Measurements from ENCODE around the gene DDAH1.

The DDAH1 gene

DNA sequence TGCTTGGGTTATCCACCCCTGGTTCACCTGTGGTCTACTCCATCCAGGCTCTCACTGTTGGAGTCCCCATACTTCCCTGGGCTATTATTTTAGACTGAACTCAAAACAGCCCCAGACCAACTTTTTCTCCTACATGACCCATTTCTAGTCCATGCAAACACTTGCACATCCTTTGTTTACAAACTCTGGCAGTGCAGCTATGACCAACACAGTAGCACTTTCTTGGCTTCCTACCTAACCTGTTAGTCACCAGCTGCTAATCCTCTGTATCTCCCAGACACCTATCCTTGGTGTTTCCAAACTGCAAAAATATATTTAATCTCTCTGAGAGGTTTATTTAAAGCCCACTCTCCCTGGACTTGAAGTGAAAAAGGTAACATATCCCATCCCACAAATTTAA, 90.8 kb downstream of the DDAH1 start:
- Histone ChIP-seq H3K27ac (no peak overlapping the region), H3K4me3 (no peak overlapping the region)
- DNase-seq (ENCODE audit: low spot score), result no peak
- TF ChIP-seq, protein P1, sequence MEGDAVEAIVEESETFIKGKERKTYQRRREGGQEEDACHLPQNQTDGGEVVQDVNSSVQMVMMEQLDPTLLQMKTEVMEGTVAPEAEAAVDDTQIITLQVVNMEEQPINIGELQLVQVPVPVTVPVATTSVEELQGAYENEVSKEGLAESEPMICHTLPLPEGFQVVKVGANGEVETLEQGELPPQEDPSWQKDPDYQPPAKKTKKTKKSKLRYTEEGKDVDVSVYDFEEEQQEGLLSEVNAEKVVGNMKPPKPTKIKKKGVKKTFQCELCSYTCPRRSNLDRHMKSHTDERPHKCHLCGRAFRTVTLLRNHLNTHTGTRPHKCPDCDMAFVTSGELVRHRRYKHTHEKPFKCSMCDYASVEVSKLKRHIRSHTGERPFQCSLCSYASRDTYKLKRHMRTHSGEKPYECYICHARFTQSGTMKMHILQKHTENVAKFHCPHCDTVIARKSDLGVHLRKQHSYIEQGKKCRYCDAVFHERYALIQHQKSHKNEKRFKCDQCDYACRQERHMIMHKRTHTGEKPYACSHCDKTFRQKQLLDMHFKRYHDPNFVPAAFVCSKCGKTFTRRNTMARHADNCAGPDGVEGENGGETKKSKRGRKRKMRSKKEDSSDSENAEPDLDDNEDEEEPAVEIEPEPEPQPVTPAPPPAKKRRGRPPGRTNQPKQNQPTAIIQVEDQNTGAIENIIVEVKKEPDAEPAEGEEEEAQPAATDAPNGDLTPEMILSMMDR (IDR thresholded peaks at IDR 0.05), result no peak

DNA sequence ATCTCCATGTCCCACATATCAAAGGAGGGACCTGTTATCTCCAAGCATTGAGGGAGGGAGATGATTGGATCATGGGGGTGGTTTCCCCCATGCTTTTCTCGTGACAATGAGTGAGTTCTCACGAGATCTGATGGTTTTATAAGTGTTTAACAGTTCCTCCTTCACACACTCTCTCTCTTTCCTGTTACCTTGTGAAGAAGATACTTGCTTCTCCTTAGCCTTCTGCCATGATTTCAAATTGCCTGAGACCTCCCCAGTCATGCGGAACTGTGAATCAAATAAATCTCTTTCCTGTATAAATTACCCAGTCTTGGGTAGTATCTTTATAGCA, 91.6 kb downstream of the DDAH1 start:
- TF ChIP-seq, protein P1 (IDR thresholded peaks at IDR 0.05), result no peak
- no peak overlapping the region for H3K4me3 ChIP-seq
- no peak overlapping the region for H3K27ac ChIP-seq
- DNase-seq (ENCODE audit: low spot score), result no peak

DNA sequence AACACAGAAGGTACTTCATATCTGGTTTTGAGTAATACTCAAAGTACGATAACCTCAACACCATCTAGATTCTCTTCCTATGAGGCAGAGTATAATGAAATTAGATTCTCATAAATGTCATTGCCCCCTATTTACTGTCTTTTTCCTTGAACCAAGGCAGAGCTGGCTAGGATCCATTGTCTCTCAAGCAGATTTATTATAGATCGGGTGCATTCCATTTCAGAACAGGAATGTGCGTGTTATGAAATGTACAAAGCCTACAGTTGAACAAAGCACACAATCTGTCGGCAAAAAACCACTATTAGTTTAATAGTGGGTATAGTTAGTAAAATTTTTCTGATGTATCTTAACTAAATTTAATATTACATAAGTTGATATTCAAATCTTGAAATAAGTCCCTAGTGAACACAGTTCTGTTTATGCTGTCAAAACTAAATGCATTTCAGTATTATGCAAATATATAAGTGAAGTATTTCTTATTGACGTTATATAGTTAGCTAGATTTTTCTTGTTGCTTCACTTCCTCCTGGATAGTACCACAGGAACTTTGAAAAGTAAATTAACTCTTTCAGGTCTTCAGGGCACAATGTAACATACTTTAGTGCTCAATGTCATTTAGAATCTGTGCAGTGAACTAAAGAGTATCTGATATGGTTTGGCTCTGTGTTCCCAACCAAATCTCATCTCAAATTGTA, 92.1 kb downstream of the DDAH1 start:
- Histone ChIP-seq H3K27ac (no peak overlapping the region), H3K4me3 (no peak overlapping the region)
- TF ChIP-seq, protein P1 (IDR thresholded peaks at IDR 0.05), result no peak
- no peak for DNase-seq (ENCODE audit: low spot score)

DNA sequence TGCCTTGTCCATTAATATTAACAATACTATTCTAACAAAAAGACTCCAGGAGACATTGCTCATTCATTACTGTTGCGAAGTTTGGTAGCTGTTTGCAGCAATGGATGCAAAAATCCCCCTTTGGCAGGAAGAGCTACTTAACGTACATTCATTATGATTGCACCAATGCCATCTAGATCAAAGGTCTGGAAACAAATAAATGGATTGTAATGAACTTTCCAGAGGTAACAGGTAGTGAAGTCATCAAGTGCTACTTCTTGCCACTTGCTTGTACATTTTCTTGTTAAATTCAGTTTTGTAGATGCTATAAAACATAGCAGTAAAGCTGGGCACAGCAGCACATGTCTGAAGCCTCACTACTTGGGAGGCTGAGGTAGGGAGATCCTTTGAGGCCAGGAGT, 93.9 kb downstream of the DDAH1 start:
- H3K27ac ChIP-seq, result no peak overlapping the region
- TF ChIP-seq, protein P1 (IDR thresholded peaks at IDR 0.05), result no peak
- H3K4me3 ChIP-seq, result no peak overlapping the region
- DNase-seq (ENCODE audit: low spot score), result no peak

DNA sequence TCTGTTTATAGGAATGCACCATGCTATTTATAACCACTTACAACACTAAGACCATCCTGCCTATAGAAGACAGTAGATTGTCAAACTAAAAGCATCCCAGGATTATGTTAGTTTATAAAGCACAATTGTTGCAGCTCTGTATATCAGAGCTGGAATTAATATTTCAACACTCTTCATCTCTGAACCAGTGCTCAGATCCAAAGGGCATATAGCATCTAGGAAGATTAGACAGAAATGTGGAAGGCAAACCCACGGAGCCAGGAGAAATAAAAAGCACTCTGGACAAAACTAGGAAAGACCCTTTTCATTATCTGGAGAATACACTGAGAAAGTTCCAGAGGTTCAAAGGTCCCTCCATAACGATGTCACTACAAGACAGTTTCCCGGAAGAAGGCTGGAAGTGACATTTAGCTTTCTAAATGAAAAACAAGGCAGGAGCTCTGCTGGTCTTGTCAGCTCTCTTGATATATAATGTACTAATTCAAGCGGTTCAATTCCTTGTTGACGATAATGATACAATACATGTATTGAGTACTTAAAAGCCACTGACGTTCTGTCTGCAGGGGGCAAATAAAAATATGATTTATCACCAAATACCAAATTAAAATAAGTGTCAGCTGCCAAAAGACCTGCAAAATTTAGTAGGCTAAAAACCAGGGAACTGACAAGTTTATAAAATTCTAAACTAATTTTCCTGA, 96.7 kb downstream of the DDAH1 start:
- TF ChIP-seq, protein P1 (IDR thresholded peaks at IDR 0.05), result no peak
- no peak overlapping the region for H3K4me3 ChIP-seq
- no peak for DNase-seq (ENCODE audit: low spot score)
- no peak overlapping the region for H3K27ac ChIP-seq

DNA sequence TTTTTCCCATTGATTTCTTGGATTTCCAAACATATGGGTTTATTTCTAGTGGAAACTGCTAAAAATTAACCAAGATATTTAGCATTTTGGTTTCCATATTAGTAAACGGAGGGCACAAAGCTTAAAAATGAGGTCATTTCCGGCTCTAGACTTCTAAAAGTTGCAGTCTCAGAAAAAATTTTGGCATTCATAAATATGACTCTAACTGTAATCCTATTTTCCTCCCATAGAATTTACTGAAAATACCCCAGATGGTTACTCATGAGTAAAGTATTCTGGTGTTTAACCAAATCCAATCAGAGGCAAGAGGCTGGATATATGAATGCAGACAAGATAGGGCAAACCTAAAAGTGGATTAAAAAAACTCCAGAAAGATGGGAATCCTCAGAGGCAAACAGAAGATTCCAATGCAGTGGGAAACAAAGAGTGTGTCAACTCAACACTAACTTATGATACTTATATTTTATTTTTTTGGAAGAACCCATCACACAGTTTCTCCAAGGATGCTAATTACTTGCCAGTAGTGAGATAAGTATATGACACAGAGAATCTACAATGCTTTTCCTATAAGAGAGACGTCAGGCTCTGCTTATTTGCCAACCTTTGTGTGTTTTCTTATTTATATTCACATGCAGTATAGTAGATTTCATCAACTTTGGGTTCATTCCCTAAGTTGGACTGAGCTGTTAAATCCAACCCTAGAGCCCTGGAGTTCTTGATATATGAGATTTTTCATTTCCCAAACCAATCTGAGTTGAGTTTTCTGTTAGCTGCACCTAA, 98.4 kb downstream of the DDAH1 start:
- TF ChIP-seq, protein P1 (IDR thresholded peaks at IDR 0.05), result no peak
- no peak overlapping the region for H3K27ac ChIP-seq
- no peak for DNase-seq (ENCODE audit: low spot score)

More for the DNA sequence above, 98.4 kb downstream of the DDAH1 start:
- no peak overlapping the region for H3K4me3 ChIP-seq
